ENCODE data around the gene TRIM63. TPM values are rescaled to one million over a fixed set of nuclear protein-coding genes. Genes with fewer than 3 reads are reported as not detected.

TRIM63 gene
- total and polyA plus RNA-seq, 2 donors (not counting 1 experiment from before 2014, with no cell fraction given): not detected

DNA sequence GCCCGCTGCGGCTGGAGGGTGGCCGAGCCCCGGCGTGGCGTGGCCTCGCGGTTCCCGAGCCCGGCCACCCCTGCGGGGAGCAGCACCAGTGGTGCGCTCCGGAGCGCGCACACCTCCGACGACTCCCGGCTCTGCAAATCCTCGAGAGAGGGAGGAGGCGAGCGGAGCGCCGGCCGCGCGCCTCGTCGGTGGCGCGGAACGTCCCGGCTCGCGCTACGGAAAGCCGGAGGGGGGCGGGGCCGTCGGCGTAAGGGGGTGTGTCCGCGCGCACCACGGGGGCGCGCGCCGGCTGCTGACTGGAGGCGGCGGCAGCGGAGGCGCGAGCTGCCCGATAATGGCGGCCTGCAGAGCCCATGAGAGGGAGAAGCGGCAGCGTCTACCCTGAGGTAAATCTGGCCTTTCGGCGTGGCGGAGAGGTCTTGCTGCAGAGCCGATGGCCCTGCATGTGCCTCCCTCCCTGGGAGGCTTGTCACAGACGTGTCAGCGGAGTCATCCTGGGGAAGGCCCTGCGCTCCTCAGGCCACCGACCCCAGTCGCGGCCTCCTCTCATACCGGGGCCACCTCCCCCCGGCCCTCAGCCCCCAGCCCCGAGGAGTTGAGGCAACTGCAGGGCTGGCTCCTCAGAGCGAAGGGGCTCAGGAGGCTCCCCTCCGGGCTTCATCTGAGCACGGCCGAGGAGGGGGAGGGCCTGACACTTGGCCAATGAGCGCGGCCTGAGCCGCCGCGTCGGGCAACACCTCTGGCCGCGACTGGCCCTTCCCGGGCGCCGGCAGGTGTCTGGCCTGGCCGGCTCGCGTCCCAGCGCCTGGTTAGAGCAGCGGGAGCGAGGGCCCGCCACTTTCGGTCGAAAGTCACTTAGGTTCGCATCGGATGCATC lies 44.3 kb upstream of the TRIM63 start, which contains the start of gene PDIK1L:
TSS of gene PDIK1L (plus strand) at position 295 of the 877 bp plus-strand sequence. CDS start 2,485 bp downstream, outside the sequence.
- Histone ChIP-seq H3K9me3 (ENCODE audit: control insufficient read depth, insufficient read depth, low read depth, low read length) (no peaks in the 10 kb centered on the region), H3K27ac (ENCODE audit: insufficient read depth, low read length) (peak within 1 kb of the TSS; percentile 62), H3K9ac (ENCODE audit: insufficient read depth, low read length) (peak within 1 kb of the TSS; percentile 78), H3K4me3 (replicated peaks in 1 of 4; ENCODE audit: control extremely low read depth in 1 of 4, insufficient read depth in 1 of 4, low read depth in 3 of 4, low read length in 4 of 4) (peak within 1 kb of the TSS; percentile 59 to 96 (median 88)), H3K4me1 (ENCODE audit: control insufficient read depth, extremely low read depth, insufficient read depth, low read length) (no peaks in the 10 kb centered on the region), H3K4me2 (ENCODE audit: extremely low read depth, insufficient read depth, low read length) (peak within 1 kb of the TSS; percentile 94), H4K20me1 (ENCODE audit: control insufficient read depth, extremely low read depth, insufficient read depth, low read length) (no peaks in the 10 kb centered on the region), H2AFZ (ENCODE audit: low read length) (peak within 1 kb of the TSS; percentile 99), H3K79me2 (ENCODE audit: control insufficient read depth, insufficient read depth, low read length) (peaks cover 4% of the 10 kb centered on the region), H3K27me3 (ENCODE audit: control insufficient read depth, insufficient read depth, low read length) (no peaks in the 10 kb centered on the region), H3K36me3 (ENCODE audit: control insufficient read depth, insufficient read depth, low read length) (no peaks in the 10 kb centered on the region)
- peak; percentile 96 to 97 for DNase-seq (ENCODE audit: low read depth in 2 of 2)
- TF ChIP-seq CTCF (conservative IDR thresholded peaks at IDR 0.05 in 1 of 2, IDR thresholded peaks at IDR 0.05 in 1 of 2; ENCODE audit: low read depth in 1 of 2, low read length in 2 of 2) (no peak), EZH2 (IDR thresholded peaks at IDR 0.05; ENCODE audit: low read length, missing control alignments) (no peak)

DNA sequence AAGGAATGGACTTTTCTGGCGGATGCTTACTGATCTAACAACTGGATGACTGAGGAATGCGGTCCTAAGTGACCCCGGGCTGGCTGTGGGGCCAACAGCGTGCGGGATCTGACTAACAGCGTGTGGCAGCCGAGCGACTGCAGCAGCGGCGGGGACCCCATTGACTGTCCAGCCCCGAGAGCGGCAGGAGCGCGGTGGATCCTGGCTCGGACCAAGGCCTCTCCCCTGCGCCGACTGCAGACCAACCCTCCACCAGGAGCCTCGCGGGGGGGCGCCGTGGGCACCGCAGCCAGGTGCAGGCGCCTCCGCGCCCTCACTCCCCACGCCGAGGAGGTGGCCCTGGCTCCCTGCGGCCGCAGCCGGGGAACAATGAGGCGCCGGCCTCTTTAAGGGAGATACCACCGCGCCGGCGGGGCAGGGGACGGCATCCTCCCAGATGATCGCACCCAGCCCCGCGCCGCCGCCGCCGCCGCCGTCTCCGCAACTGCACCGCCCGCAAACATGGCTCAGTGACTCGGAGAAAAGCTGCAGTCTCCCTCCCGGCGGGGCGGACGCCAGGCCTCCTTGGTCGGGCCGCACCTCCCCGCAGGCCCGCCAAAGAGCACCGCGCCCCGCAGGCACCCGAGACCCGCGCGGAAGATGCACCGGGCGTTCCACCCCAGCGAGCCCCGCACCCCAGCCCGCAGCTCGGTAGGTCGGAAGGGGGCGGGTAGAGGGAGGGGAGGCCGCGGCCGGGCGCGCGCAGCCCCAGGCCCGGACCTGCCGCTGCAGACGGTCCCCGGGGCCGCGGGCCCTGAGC lies 43.5 kb upstream of the TRIM63 start:
- H3K27ac ChIP-seq (ENCODE audit: insufficient read depth, low read length): peak overlapping the region; percentile 52
- H3K9ac ChIP-seq (ENCODE audit: insufficient read depth, low read length): peak overlapping the region; percentile 64
- TF ChIP-seq EZH2 (IDR thresholded peaks at IDR 0.05; ENCODE audit: low read length, missing control alignments) (no peak), CTCF (conservative IDR thresholded peaks at IDR 0.05 in 1 of 2, IDR thresholded peaks at IDR 0.05 in 1 of 2; ENCODE audit: low read depth in 1 of 2, low read length in 2 of 2) (no peak)
- H3K36me3 ChIP-seq (ENCODE audit: control insufficient read depth, insufficient read depth, low read length): no peaks in the 10 kb centered on the region
- H3K4me2 ChIP-seq (ENCODE audit: extremely low read depth, insufficient read depth, low read length): peak overlapping the region; percentile 82
- no peaks in the 10 kb centered on the region for H4K20me1 ChIP-seq (ENCODE audit: control insufficient read depth, extremely low read depth, insufficient read depth, low read length)
- H3K4me3 ChIP-seq (replicated peaks in 1 of 4; ENCODE audit: control extremely low read depth in 1 of 4, insufficient read depth in 1 of 4, low read depth in 3 of 4, low read length in 4 of 4): peak overlapping the region; percentile 51 to 96 (median 70)
- H3K4me1 ChIP-seq (ENCODE audit: control insufficient read depth, extremely low read depth, insufficient read depth, low read length): no peaks in the 10 kb centered on the region
- no peaks in the 10 kb centered on the region for H3K27me3 ChIP-seq (ENCODE audit: control insufficient read depth, insufficient read depth, low read length)
- peak; percentile 63 to 68 for DNase-seq (ENCODE audit: low read depth in 2 of 2)
- H2AFZ ChIP-seq (ENCODE audit: low read length): peak overlapping the region; percentile 72
- peaks cover 4% of the 10 kb centered on the region for H3K79me2 ChIP-seq (ENCODE audit: control insufficient read depth, insufficient read depth, low read length)
- no peaks in the 10 kb centered on the region for H3K9me3 ChIP-seq (ENCODE audit: control insufficient read depth, insufficient read depth, low read depth, low read length)
